GM19467 (cell line): ENCODE data around the gene AK5.

Source experiments
- ATAC-seq: cut with Tn5 transposase; IDR thresholded peaks from one replicate; pipeline ENCODE4 v1.9.1; 2021; ENCODE audit warnings: mild to moderate bottlenecking, moderate library complexity; ENCODE audit not compliant: unreplicated experiment

The AK5 gene, protein sequence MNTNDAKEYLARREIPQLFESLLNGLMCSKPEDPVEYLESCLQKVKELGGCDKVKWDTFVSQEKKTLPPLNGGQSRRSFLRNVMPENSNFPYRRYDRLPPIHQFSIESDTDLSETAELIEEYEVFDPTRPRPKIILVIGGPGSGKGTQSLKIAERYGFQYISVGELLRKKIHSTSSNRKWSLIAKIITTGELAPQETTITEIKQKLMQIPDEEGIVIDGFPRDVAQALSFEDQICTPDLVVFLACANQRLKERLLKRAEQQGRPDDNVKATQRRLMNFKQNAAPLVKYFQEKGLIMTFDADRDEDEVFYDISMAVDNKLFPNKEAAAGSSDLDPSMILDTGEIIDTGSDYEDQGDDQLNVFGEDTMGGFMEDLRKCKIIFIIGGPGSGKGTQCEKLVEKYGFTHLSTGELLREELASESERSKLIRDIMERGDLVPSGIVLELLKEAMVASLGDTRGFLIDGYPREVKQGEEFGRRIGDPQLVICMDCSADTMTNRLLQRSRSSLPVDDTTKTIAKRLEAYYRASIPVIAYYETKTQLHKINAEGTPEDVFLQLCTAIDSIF

DNA sequence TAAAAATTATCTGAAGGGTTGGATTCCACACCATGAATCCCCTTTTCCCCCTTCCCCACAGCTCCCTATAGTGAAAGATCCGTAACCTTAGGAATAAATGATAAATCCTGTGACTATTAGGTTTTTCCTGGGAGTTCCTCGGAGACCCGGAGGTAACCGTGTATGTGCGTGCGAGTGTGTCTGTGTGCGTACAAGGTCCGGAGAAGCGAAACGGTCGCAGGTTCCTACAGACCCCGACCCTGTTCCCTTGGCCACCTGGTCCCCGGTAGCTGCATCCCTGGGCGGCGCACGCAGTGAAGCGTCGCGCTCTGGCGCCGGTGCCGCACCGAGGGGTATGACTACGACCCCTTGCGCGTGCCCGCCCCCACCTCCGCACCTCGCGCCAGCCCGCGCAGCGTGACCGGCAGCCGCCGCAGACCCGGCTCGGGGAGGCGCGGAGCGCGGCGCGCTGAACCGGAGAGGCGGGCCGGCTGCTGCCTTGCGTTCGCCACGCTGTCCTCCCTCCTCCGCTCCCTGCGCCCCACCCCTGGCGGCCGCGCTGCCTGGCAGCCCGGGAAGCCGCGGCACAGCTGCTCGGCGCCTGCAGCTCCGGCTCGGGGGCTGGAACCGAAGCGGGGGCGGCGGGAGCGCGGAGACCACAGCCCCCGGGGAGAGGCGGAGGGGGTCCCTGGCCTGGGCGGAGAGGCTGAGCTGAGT, at the start of gene AK5:
TSS of gene AK5 (plus strand) at position 529 of the 696 bp plus-strand sequence. CDS start 295 bp downstream, outside the sequence.
- ATAC-seq = peak; percentile 77

DNA sequence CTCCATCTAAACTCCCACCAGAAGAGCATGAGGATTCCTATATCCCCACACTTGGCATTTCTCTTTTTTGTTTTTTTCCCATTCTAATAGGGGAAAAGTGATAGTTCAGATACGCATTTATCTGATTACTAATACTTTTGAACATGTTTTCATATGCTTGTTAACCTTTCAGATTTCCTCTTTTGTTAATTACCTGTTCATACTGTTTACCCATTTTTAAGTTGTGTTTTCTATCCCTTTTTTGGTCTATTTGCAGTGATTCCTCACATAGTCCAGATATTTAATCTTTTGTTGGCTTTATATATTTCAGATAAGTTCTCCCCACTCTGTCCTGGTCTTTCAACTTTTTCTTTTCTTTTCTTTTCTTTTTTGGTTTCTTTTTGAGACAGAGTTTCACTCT, 49.0 kb upstream of the AK5 start:
- no peak for ATAC-seq

DNA sequence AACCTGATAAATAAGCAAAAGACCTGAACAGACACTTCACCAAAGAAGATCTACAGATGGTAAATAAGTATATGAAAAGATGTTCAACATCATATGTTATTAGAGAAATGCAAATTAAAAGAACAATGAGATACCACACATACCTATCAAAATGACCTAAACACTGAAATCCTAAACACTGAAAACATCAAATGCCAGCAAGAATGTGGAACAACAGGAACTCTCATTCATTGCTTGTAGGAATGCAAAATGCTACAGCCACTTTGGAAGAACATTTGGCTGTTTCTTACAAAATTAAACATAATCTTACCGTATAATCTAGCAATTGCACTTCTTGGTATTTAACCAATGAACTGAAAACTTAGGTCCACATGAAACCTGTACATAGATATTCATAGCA, 47.7 kb upstream of the AK5 start:
- ATAC-seq = no peak

DNA sequence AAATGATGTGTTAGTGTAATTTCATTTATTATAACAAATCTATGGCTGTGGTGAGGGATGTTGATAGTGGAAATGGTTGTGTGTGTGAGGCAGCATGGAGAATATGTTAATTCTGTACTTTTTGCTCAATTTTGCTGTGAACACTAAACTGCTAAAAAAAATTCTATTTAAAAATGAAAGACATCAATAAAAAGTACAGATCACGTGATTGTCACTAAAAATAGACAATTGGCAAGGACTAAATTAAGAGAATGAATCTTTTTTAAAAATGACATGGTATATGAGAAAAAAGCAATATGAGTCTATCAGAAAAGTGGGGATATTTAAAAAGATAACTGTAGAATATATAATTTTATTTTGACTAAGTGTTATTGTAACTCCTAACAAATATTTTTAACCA, 46.9 kb upstream of the AK5 start:
- no peak for ATAC-seq

DNA sequence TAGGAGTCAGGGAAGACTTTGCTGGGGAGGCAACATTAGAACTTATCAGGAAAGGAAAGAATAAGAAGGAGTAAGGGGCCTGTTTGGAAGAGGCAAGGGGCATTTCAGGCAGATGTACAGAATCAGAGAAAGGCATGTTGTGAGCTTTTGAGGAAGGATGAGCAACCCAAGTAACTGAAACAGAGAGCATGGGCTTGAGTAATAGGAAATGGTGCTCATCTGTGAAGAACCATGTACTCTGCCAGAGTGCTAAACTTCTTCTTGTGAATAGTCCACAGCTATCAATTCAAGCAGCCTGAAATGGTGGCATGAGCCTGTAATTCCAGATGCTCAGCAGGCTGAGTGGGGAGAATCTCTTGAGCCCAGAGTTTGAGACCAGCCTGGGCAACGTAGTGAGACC, 43.4 kb upstream of the AK5 start:
- no peak for ATAC-seq

DNA sequence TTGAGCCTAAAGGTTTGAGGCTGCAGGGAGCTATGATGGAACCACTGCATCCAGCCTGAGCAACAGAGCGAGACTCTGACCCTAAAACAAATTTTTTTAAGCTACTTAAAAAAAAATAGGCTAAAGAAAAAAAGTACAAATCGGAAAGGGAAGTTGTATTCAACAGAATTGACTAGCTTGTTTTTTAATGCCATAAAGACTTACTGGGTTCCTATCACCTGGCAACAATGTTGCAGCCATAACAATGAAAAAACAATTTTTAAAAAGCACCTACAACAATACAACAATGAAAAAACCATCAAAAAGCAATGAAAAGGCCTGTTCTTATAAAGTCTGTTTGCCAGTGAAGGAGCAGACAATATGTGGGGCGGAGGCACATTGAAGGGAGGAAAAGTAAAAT, 42.5 kb upstream of the AK5 start:
- no peak for ATAC-seq

DNA sequence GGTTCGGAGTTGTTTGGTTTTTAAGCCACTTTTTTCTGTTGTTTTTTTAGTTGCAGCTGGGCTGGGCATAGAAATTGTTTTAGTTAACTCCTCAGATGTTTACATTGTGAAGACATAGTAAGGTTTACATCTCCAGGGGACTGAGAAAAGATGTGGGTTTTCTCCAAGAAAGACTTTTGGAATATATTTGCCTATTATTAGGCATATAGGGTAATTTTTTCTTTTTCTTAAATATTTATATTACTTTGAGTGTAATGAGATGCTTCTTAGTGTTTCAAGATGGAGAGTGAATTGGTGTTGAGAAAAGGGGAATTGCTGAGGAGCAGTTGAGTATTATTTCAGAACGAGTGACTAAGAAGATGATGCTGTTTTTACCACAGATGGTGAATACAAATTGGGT, 36.0 kb upstream of the AK5 start:
- no peak for ATAC-seq

DNA sequence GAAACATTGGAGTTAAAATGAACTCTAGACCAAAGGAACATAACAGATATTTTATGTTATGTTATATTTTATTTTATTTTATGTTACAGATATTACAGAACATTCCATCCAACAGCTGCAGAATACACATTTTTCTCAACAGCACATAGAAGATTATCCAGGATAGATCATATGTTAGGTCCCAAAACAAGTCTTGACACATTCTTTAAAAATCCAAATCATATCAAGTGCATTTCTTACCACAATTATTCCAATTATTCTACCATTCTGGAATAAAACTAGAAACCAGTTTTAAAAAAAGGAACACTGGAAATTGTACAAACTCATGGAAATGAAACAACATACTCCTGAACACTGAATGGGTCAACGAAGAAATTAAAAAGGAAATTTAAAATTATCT, 31.7 kb upstream of the AK5 start:
- no peak for ATAC-seq

- ATAC-seq = no peak
These were observed 28.6 kb upstream of the AK5 start for GRCh38 chr1:77253211-77253610.

- no peak for ATAC-seq
These were observed 18.1 kb upstream of the AK5 start for GRCh38 chr1:77263708-77264107.

- ATAC-seq = no peak
These were observed 16.6 kb upstream of the AK5 start for GRCh38 chr1:77265180-77265579.

DNA sequence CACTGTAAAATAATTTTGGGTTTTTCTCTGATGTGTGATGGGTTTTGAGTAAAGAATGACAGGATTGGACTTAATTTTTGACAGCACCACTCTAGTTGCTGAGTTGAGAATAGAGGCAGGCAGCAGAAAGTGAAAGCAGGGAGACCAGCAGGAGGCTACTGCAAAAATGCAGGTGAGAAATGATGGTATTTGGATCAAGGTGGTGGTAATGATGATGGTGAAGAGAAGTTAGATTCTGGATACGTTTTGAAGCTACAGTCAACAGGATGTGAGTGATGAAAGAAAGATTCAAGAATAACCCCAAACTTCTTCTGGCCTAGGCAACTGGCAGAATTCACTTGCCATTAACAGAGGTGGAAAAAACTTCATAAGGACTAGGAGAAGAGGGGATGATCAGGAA, 14.8 kb upstream of the AK5 start:
- ATAC-seq = no peak

DNA sequence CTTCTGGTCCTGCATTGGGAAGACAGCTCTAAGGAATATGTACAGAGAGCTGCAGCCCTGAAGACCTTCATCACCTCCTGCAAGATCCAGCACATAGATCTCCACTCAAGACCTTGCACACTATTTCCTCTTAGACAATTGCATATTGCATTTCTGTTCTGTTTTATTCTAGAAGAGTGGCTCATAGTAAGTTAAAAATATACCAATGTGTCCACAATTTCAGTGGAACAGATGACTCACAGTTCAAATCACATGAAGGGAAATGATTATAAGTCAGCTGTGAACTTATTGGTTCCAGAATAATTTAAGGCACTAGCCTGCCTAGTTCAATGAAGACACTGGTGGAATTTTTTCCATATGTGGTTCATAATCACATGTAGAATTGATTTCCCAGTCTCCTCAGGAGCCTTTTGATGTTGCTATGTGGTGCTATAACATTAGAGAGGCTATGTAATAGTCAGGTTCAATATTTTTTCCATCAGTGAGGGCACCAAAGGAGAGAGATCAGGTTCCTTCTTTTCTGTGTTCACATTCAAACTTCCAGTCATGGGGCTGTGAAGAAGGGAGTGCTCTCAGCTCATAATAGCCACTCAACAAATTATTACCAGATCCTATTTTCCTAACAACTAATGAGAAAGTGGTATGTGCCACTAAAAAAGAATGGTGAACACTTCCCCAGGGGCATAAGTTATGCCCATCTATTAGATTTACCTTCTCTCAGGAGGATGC, 9.8 kb upstream of the AK5 start:
- ATAC-seq = no peak

DNA sequence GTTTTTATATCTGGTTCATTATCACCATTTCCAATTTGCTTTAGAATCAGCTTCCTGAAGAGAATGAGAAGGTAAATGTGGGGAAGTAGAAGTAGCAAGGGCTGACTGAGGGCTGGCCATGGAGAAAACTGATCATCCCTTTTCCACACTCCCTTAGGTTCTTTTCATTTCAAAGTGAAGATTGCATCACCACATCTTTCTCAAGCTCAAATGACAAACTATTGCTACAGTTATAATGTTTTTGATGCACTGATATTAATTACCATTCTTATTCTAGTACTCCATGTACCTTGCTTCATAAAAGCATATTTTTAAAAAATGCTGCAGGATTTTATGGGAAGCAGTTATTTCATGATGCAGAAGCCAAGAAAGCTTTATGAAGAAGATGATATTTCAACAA, 7.9 kb upstream of the AK5 start:
- ATAC-seq = no peak

GRCh38 chr1:77275194-77275593, 6.6 kb upstream of the AK5 start:
- ATAC-seq = no peak

DNA sequence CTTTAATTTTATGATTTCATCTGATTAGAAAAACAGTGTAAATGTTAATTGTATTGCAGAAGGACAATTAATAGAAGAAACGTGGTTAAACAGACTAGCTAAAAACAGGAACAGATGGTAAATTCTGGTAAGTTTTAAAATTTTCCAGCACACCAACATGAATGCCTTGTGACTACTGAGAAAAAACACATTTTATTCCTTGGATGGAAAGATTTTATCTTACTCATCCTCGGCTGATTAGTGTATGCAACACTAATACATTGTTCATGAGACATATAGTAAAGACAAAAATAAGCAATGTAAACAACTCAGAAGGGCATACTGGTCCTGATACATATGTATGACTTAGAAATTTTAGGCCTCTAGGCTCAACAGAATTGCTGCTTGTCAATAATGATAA, 4.9 kb upstream of the AK5 start:
- no peak for ATAC-seq

DNA sequence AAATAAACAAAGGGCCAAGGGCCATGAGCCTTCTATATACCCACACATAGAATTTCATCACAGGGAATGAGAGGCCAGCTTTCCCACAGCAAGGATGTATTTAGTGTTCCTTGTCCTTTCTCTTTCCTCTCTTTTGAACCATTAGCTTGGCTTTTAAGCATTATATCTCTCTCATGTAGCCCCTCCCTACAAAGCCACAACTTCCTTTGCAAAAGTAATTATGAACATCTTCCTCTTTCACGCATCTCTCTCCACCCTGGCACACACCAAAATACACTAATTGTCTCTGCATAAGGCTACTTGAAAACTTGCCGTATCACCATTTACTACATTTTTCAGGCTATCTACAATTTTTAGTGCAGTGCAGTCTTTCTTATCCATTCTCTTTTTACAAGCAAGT, 1.9 kb upstream of the AK5 start:
- ATAC-seq = no peak

GRCh38 chr1:77280962-77281361, 857 bp upstream of the AK5 start:
- ATAC-seq = no peak

- ATAC-seq = peak; percentile 31
These were observed 507 bp downstream of the AK5 start for GRCh38 chr1:77282187-77282865.

DNA sequence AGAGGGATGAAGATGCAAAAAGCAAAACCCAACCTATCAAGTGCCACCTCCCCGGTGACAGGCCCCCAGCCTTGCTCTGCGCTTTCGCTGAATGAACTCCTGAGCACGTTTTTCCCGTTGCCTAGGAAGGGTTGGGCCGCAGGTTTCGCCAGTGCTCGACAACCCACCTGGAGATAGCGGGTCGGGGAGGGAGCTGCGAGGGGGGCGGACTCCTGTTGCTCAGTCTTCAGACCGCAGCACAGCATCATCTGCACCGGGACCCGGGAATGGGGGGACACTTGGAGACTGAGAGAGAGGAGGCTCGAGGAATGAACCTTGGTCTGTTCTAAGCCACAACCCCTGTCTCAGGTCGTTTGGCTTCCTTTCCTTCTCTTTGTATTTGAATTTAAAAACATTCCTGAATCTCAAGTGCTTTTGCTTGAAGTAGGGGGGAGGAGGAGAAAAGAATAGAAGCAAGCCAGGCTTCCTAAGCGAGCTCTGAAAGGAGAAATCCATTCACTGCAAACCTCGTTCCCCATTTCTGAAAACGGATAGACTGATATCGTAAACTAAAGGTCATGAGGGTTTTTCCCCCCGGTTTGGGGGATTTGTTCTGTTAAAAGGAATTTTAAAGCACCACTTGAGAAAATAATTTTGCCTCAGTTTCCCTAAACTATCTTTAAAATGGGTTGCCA, 1.2 kb downstream of the AK5 start:
- no peak for ATAC-seq
